ENCODE results near the gene TLCD5.

The TLCD5 gene

GRCh38 chr11:120340529-120340928, 15.4 kb downstream of the TLCD5 start:
- Histone ChIP-seq H3K27ac (ENCODE audit: low read depth, low read length, poor library complexity, severe bottlenecking) (no peak overlapping the region), H2AFZ (ENCODE audit: low read length) (no peak overlapping the region), H3K36me3 (ENCODE audit: insufficient read depth, low read length) (no peaks in the 10 kb centered on the region; the same call in 1 of the 2 replicates), H3K4me3 (ENCODE audit: low read depth, low read length, poor library complexity, severe bottlenecking) (no peak overlapping the region), H3K27me3 (ENCODE audit: insufficient read depth, low read length) (peaks cover 7% of the 10 kb centered on the region; the same call in 1 of the 2 replicates), H3K9ac (ENCODE audit: low read length) (no peak overlapping the region), H4K20me1 (ENCODE audit: insufficient read depth, low read length) (no peaks in the 10 kb centered on the region), H3K79me2 (ENCODE audit: insufficient read depth, low read length) (no peaks in the 10 kb centered on the region), H3K4me2 (ENCODE audit: low read length) (no peak overlapping the region), H3F3A (ENCODE audit: insufficient read depth, low read length) (no peaks in the 10 kb centered on the region), H3K9me3 (ENCODE audit: low read length) (0 out of 2 replicates have a peak, but pooled peaks cover 3% of the 10 kb centered on the region), H3K4me1 (ENCODE audit: insufficient read depth, low read length, severe bottlenecking) (peaks cover 25% of the 10 kb centered on the region), H3K9me2 (ENCODE audit: low read depth, low read length) (no peaks in the 10 kb centered on the region)
- TF ChIP-seq CTCF (IDR thresholded peaks at IDR 0.05; ENCODE audit: low read length) (no peak), EZH2 (IDR thresholded peaks at IDR 0.05; ENCODE audit: borderline replicate concordance, low read length) (no peak)

GRCh38 chr11:120342226-120342625, 17.1 kb downstream of the TLCD5 start:
- no peak overlapping the region for H2AFZ ChIP-seq (ENCODE audit: low read length)
- H3K79me2 ChIP-seq (ENCODE audit: insufficient read depth, low read length): no peaks in the 10 kb centered on the region
- no peaks in the 10 kb centered on the region for H3F3A ChIP-seq (ENCODE audit: insufficient read depth, low read length)
- no peak overlapping the region for H3K9ac ChIP-seq (ENCODE audit: low read length)
- peaks cover 7% of the 10 kb centered on the region; the same call in 1 of the 2 replicates for H3K27me3 ChIP-seq (ENCODE audit: insufficient read depth, low read length)
- peaks cover 18% of the 10 kb centered on the region for H3K4me1 ChIP-seq (ENCODE audit: insufficient read depth, low read length, severe bottlenecking)
- H4K20me1 ChIP-seq (ENCODE audit: insufficient read depth, low read length): no peaks in the 10 kb centered on the region
- H3K27ac ChIP-seq (ENCODE audit: low read depth, low read length, poor library complexity, severe bottlenecking): no peak overlapping the region
- H3K9me2 ChIP-seq (ENCODE audit: low read depth, low read length): no peaks in the 10 kb centered on the region
- H3K36me3 ChIP-seq (ENCODE audit: insufficient read depth, low read length): no peaks in the 10 kb centered on the region; the same call in 1 of the 2 replicates
- no peak overlapping the region for H3K4me2 ChIP-seq (ENCODE audit: low read length)
- no peak for TF ChIP-seq EZH2 (IDR thresholded peaks at IDR 0.05; ENCODE audit: borderline replicate concordance, low read length)
- no peak for TF ChIP-seq CTCF (IDR thresholded peaks at IDR 0.05; ENCODE audit: low read length)
- no peak overlapping the region for H3K4me3 ChIP-seq (ENCODE audit: low read depth, low read length, poor library complexity, severe bottlenecking)
- 0 out of 2 replicates have a peak, but pooled peaks cover 3% of the 10 kb centered on the region for H3K9me3 ChIP-seq (ENCODE audit: low read length)

- Histone ChIP-seq H3K27me3 (ENCODE audit: insufficient read depth, low read length) (peaks cover 7% of the 10 kb centered on the region; the same call in 1 of the 2 replicates), H4K20me1 (ENCODE audit: insufficient read depth, low read length) (no peaks in the 10 kb centered on the region), H3K9me2 (ENCODE audit: low read depth, low read length) (no peaks in the 10 kb centered on the region), H3F3A (ENCODE audit: insufficient read depth, low read length) (no peaks in the 10 kb centered on the region), H3K27ac (ENCODE audit: low read depth, low read length, poor library complexity, severe bottlenecking) (no peak overlapping the region), H3K9me3 (ENCODE audit: low read length) (0 out of 2 replicates have a peak, but pooled peaks cover 3% of the 10 kb centered on the region), H3K4me1 (ENCODE audit: insufficient read depth, low read length, severe bottlenecking) (peaks cover 13% of the 10 kb centered on the region), H3K9ac (ENCODE audit: low read length) (no peak overlapping the region), H3K4me2 (ENCODE audit: low read length) (no peak overlapping the region), H3K4me3 (ENCODE audit: low read depth, low read length, poor library complexity, severe bottlenecking) (no peak overlapping the region), H3K79me2 (ENCODE audit: insufficient read depth, low read length) (no peaks in the 10 kb centered on the region), H2AFZ (ENCODE audit: low read length) (no peak overlapping the region), H3K36me3 (ENCODE audit: insufficient read depth, low read length) (no peaks in the 10 kb centered on the region; the same call in 1 of the 2 replicates)
- TF ChIP-seq EZH2 (IDR thresholded peaks at IDR 0.05; ENCODE audit: borderline replicate concordance, low read length): no peak
- no peak for TF ChIP-seq CTCF (IDR thresholded peaks at IDR 0.05; ENCODE audit: low read length)
Measured at GRCh38 chr11:120342678-120343077, 17.6 kb downstream of the TLCD5 start.

Measured in OCI-LY1 (cell line).